Measurements from ENCODE around the gene PDPN. TPM values are rescaled to one million over a fixed set of nuclear protein-coding genes. Genes with fewer than 3 reads are reported as not detected.

Gene PDPN
- total and polyA plus RNA-seq, 2 experiments from 2014 or later = 67.3 to 82.8 TPM

- no peak for TF ChIP-seq CTCF (conservative IDR thresholded peaks at IDR 0.05; ENCODE audit: low read depth in 2 of 2)
- no peak for TF ChIP-seq STAT1 (IDR thresholded peaks at IDR 0.05; ENCODE audit: unreplicated experiment)
Measured at GRCh38 chr1:13652238-13652637, 68.6 kb downstream of the PDPN start (continued).

- H3K9me2 ChIP-seq (ENCODE audit: insufficient read depth) = no peaks in the 10 kb centered on the region
- H3K4me3 ChIP-seq = no peak overlapping the region
- no peak overlapping the region for H3K27ac Mint-ChIP-seq
- H3K4me1 ChIP-seq (ENCODE audit: insufficient read depth) = no peaks in the 10 kb centered on the region
- no peak for DNase-seq (ENCODE audit: low spot score)
- no peaks in the 10 kb centered on the region for H4K20me1 ChIP-seq (replicated peaks; ENCODE audit: insufficient read depth)
- no peaks in the 10 kb centered on the region for H3K27me3 ChIP-seq (ENCODE audit: insufficient read depth)
- no peak overlapping the region for H3K4me2 ChIP-seq
- H2AFZ ChIP-seq = no peak overlapping the region
- H3K9me3 Mint-ChIP-seq = peaks cover 29% of the 10 kb centered on the region
- H3K36me3 ChIP-seq (ENCODE audit: insufficient read depth) = no peaks in the 10 kb centered on the region
- no peak overlapping the region for H3K27ac ChIP-seq (ENCODE audit: low read depth)
- no peak for TF ChIP-seq NANOG (IDR thresholded peaks at IDR 0.05; ENCODE audit: borderline replicate concordance)
- TF ChIP-seq STAT1 (IDR thresholded peaks at IDR 0.05; ENCODE audit: unreplicated experiment) = no peak
- no peak for ATAC-seq
- H3K36me3 Mint-ChIP-seq (ENCODE audit: low read depth) = peaks cover 17% of the 10 kb centered on the region
- no peaks in the 10 kb centered on the region for H3K79me2 ChIP-seq (replicated peaks; ENCODE audit: insufficient read depth)
- no peaks in the 10 kb centered on the region for H3F3A ChIP-seq (replicated peaks; ENCODE audit: low read depth)
- no peaks in the 10 kb centered on the region for H3K27me3 Mint-ChIP-seq (ENCODE audit: insufficient read depth, low read depth, poor library complexity)
- no peak overlapping the region for H3K4me3 Mint-ChIP-seq
- H3K4me1 Mint-ChIP-seq = peaks cover 5% of the 10 kb centered on the region; the same call in 2 of the 3 replicates
Measured at GRCh38 chr1:13661539-13661938, 77.9 kb downstream of the PDPN start.

- Histone ChIP-seq H3K4me2 (no peak overlapping the region), H3K27ac (ENCODE audit: low read depth) (no peak overlapping the region), H3K9me2 (ENCODE audit: insufficient read depth) (no peaks in the 10 kb centered on the region), H3K27me3 (ENCODE audit: insufficient read depth) (no peaks in the 10 kb centered on the region), H3K36me3 (ENCODE audit: insufficient read depth) (no peaks in the 10 kb centered on the region), H3K4me1 (ENCODE audit: insufficient read depth) (0 out of 2 replicates have a peak, but pooled peaks cover 2% of the 10 kb centered on the region), H2AFZ (peak overlapping the region; percentile 38; the same call in 1 of the 2 replicates), H4K20me1 (replicated peaks; ENCODE audit: insufficient read depth) (no peaks in the 10 kb centered on the region), H3K79me2 (replicated peaks; ENCODE audit: insufficient read depth) (no peaks in the 10 kb centered on the region), H3K4me3 (no peak overlapping the region), H3F3A (replicated peaks; ENCODE audit: low read depth) (no peaks in the 10 kb centered on the region)
- no peak overlapping the region for H3K4me3 Mint-ChIP-seq
- H3K36me3 Mint-ChIP-seq (ENCODE audit: low read depth) = peaks cover 11% of the 10 kb centered on the region
- ATAC-seq = no peak
- no peak for DNase-seq (ENCODE audit: low spot score)
- no peak for TF ChIP-seq REST (IDR thresholded peaks at IDR 0.05; ENCODE audit: unreplicated experiment)
- TF ChIP-seq NANOG (IDR thresholded peaks at IDR 0.05; ENCODE audit: borderline replicate concordance) = no peak
- no peak for TF ChIP-seq EZH2 (IDR thresholded peaks at IDR 0.05; ENCODE audit: low read depth, unreplicated experiment)
- TF ChIP-seq POLR2AphosphoS5 (IDR thresholded peaks at IDR 0.05; ENCODE audit: low read depth) = no peak
- no peak for TF ChIP-seq EZH2phosphoT487 (IDR thresholded peaks at IDR 0.05; ENCODE audit: unreplicated experiment)
- TF ChIP-seq ZNF462 (CRISPR knock-in tag; IDR thresholded peaks at IDR 0.05) = no peak
- no peak for TF ChIP-seq STAT1 (IDR thresholded peaks at IDR 0.05; ENCODE audit: unreplicated experiment)
- TF ChIP-seq JUNB (IDR thresholded peaks at IDR 0.05; ENCODE audit: unreplicated experiment) = no peak
- no peaks in the 10 kb centered on the region for H3K27me3 Mint-ChIP-seq (ENCODE audit: insufficient read depth, low read depth, poor library complexity)
- H3K27ac Mint-ChIP-seq = no peak overlapping the region
- peaks cover 19% of the 10 kb centered on the region for H3K9me3 Mint-ChIP-seq
- H3K4me1 Mint-ChIP-seq = peaks cover 5% of the 10 kb centered on the region; the same call in 2 of the 3 replicates
Measured at GRCh38 chr1:13662493-13662892, 78.9 kb downstream of the PDPN start.

Data from GM23338 (cell line).